OCI-LY3 (cell line): ENCODE data around the gene GNE.

Experiments used
- CTCF ChIP-seq: fragments of 200-600, 300-600 bp; sonication (generic); IDR thresholded peaks from 2 replicates; pipeline ENCODE4 v1.5.1; 2014; ENCODE audit warnings: antibody characterized with exemption, low read length, low read depth
- EZH2phosphoT487 ChIP-seq: fragments of 200-600 bp; shearing (Covaris generic); IDR thresholded peaks from 2 replicates; pipeline ENCODE4 v1.6.1; 2018; ENCODE audit warnings: antibody characterized with exemption, mixed run types, low read depth

GRCh38 chr9:36276781-36277181 is 18.5 kb upstream of the GNE start:
- TF ChIP-seq CTCF: no peak
- no peak for TF ChIP-seq EZH2phosphoT487
